Pancreas (tissue), 10 donors: ENCODE results near the gene ABCG1. TPM values are rescaled to one million over a fixed set of nuclear protein-coding genes. Genes with fewer than 3 reads are reported as not detected.
A peak's percentile ranks its signal among the peaks of the same experiment; 100 is the strongest.

ENCODE experiments used
- ATAC-seq, 4 donors: fragments of 200-7000 bp; cut with Tn5 transposase; one replicate each; pipeline versions ENCODE4 v1.8.0 to v1.9.1; 2020; ENCODE audit warnings: mild to moderate bottlenecking in 4 of 4, moderate library complexity in 4 of 4
- DNase-seq, 6 donors: peaks; one replicate each; pipeline ENCODE4 v3.0.0-alpha.2; 2020
- FAIRE-seq: peaks from 2 replicates; lab custom pipeline; 2012; peaks lifted over from hg19 to GRCh38; lab: Jason Lieb, UNC
- H3K27ac ChIP-seq, 4 donors: fragments of 200-600 bp; sonication (generic); 1 replicate in 3 of 4; 2 replicates in 1 of 4; pipeline versions ENCODE4 v1.5.0 to v1.8.0; 2020
- H3K27me3 ChIP-seq, 4 donors: fragments of 200-600 bp; one replicate each; pipeline ENCODE4 v1.8.0; 2021
- H3K36me3 ChIP-seq, 3 donors: fragments of 200-600 bp; sonication (generic) in 1 of 3; one replicate each; pipeline versions ENCODE4 v1.5.0 to v1.8.0; 2020 to 2021
- H3K4me1 ChIP-seq, 3 donors: fragments of 200-600 bp; one replicate each; pipeline ENCODE4 v1.8.0; 2021
- H3K4me3 ChIP-seq, 4 donors: fragments of 200-600 bp; sonication (generic) in 2 of 4; one replicate each; pipeline versions ENCODE4 v1.5.0 to v1.8.0; 2020 to 2021
- H3K9me3 ChIP-seq, 4 donors: fragments of 200-600 bp; one replicate each; pipeline ENCODE4 v1.8.0; 2021
- WGBS, 2 donors: extraction: QIAGEN DNeasy Blood & Tissue Kit; methylation state at CpG; one replicate each; pipeline ENCODE4 v1.1.7; 2013; 5-methylcytosine and 5-hydroxymethylcytosine counted together
- intact Hi-C, 3 donors: fragments of 100-400 bp; cut with DNase I; formaldehyde crosslinking; loops; one replicate each; pipeline versions ENCODE4 v1.11.1 to v1.14.2; 2022
- polyA plus RNA-seq, 2 donors: library from polyadenylated mRNA; stranded (reverse); fragments of 200-250 nt; gene quantifications; one replicate each; pipeline ENCODE4 v1.2.3, GENCODE V29; 2013
- total RNA-seq, 6 donors: library from RNA; stranded (reverse); fragmentation: NEBNext Ultra II Directional in 4 of 6; extraction: Animal tissue kit (Norgen Biotek cat#: 25700) in 4 of 6; gene quantifications; one replicate each; pipeline versions ENCODE4 v1.2.1 to v1.2.4, GENCODE V29; 2021 to 2023
- TF ChIP-seq, protein P1 (sequence below), 4 donors: fragments of 200-600 bp; sonication (generic) in 3 of 4; IDR thresholded peaks; one replicate each; pipeline versions ENCODE4 v1.5.0 to v1.8.0; 2021; ENCODE audit warnings: antibody characterized with exemption in 4 of 4
- donor health status: healthy with polysubstance abuse.
- donor health status: DM: no; HTN: no; CAD: no; lungs with moderate emphysema.
- donor health status: DM: no; HTN: no; CAD: no.
- donor health status: control.
- donor health status: control.
- donor health status: Bipolar disorder and iron deficiency.
- donor health status: DM: yes; HTN: yes; CAD: no.
- donor health status: DM: no; HTN: no; CAD: no.
- donor health status: DM: no; HTN: no; CAD: no.
- donor health status: DM: yes; HTN: yes; CAD: no.

Gene ABCG1
- total and polyA plus RNA-seq, 8 donors, result 1.6 to 10.3 (median 4.2) TPM

DNA sequence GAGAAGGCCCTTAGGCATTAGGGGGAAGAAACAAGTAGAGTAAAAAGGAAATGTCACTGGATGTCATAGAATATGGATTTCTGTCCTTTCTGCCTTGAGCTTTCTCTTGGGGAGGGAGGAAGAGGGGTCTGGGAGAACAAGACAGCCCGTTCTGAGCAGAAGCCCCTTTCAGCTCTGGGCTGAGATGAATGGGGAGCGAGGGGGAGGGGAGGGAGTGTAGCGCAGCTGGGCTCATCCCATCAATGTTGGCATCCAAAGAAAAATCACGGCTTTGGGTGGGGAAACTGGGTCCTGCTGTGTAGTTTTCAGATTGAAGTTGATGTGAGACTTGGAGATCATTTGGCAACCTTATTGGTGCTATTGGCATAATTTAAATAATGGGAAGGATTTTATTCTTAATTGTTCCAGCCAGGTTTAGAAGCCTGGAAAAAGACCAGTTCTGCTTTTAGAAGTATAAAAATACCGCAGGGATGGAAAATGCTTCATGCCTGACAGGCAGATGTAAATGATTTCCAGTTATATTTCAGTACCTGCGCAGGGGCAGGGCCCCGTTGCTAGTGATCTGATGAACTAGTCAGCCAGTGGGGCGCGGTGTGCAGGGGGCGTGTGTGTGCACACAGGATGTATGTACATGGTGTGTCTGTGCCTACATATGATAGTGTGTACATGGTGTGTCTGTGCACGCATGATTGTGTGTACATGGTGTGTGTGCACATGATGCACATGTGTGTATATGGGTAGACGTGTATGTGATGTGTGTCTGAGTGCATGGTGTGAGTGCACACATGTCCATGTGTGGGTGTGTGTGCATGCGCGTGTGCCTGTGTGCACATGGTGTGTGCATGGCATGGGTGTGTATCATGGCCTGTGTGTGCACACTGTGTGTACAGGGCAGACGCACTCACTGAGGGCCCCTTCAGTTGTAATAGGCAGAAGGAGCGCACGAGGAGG lies 36.0 kb downstream of the ABCG1 start:
- ATAC-seq (no peak), FAIRE-seq (no peak), DNase-seq (peak in 2 of 6 donors; percentile 5 to 32)
- Histone ChIP-seq H3K27ac (no peak overlapping the region), H3K9me3 (no peaks in the 10 kb centered on the region), H3K4me3 (no peak overlapping the region), H3K4me1 (no peaks in the 10 kb centered on the region), H3K27me3 (no peaks in the 10 kb centered on the region), H3K36me3 (no peaks in the 10 kb centered on the region)
- TF ChIP-seq, protein P1, sequence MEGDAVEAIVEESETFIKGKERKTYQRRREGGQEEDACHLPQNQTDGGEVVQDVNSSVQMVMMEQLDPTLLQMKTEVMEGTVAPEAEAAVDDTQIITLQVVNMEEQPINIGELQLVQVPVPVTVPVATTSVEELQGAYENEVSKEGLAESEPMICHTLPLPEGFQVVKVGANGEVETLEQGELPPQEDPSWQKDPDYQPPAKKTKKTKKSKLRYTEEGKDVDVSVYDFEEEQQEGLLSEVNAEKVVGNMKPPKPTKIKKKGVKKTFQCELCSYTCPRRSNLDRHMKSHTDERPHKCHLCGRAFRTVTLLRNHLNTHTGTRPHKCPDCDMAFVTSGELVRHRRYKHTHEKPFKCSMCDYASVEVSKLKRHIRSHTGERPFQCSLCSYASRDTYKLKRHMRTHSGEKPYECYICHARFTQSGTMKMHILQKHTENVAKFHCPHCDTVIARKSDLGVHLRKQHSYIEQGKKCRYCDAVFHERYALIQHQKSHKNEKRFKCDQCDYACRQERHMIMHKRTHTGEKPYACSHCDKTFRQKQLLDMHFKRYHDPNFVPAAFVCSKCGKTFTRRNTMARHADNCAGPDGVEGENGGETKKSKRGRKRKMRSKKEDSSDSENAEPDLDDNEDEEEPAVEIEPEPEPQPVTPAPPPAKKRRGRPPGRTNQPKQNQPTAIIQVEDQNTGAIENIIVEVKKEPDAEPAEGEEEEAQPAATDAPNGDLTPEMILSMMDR (IDR thresholded peaks at IDR 0.05), result no peak
- intact Hi-C loops, result loop anchor here in 2 of 3 donors (2.0 to 5.0 kb wide), 2 partner anchors 108 kb away; no protein-coding TSS in a partner anchor
- 87 to 92% methylated on average over 17 of the region's 17 CpGs for WGBS, 2 donors

DNA sequence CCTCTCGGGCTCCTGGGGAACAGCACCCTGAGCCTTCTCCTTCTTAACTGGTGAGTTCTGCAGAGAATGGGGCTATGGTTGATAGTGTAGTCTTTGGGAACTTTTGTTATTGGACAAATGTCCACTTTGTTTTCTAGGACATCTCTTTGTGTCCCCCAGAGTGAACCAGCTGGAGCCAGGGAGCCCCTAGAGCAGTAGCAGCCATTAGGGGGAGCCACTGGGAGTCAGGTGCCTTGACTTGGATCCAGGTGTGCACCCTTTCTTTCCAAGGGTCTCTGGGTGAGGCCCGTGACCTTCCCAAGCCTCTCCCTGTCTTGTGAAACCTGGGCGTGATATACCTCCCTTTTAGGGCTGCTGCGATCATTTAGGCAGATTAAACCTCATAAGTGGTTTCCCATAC lies 36.9 kb downstream of the ABCG1 start:
- intact Hi-C loops, result loop anchor here in 2 of 3 donors (2.0 to 5.0 kb wide), 2 partner anchors 109 kb away; no protein-coding TSS in a partner anchor
- no peak overlapping the region for H3K27ac ChIP-seq
- no peaks in the 10 kb centered on the region for H3K9me3 ChIP-seq
- no peaks in the 10 kb centered on the region for H3K27me3 ChIP-seq
- H3K4me1 ChIP-seq, result no peaks in the 10 kb centered on the region
- DNase-seq (peak in 1 of 6 donors; percentile 6), FAIRE-seq (no peak), ATAC-seq (no peak)
- TF ChIP-seq, protein P1 (IDR thresholded peaks at IDR 0.05), result no peak
- no peak overlapping the region for H3K4me3 ChIP-seq
- H3K36me3 ChIP-seq, result no peaks in the 10 kb centered on the region
- 93 to 95% methylated on average over 4 of the region's 4 CpGs for WGBS, 2 donors

DNA sequence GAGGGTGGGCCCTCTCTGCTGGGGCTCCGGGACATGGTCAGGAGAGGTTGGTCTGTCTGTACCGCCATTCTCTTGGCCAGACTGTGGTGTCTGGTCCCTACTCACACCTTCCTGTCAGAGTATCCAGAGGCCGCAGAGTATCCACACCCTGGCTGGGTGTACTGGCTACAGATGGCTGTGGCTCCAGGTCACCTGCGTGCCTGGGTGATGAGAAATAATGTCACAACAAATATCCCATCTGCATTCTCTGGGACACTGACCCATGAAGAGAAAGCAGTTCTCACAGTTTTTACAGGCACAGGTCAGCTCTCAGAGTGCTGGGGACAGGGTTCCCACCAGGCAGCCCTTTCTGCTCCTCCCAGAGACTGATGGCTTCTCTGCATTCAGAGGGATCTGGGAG lies 37.4 kb downstream of the ABCG1 start:
- Histone ChIP-seq H3K27me3 (no peaks in the 10 kb centered on the region), H3K4me1 (no peaks in the 10 kb centered on the region), H3K9me3 (no peaks in the 10 kb centered on the region), H3K27ac (no peak overlapping the region), H3K4me3 (no peak overlapping the region), H3K36me3 (no peaks in the 10 kb centered on the region)
- TF ChIP-seq, protein P1 (IDR thresholded peaks at IDR 0.05), result no peak
- FAIRE-seq (no peak), ATAC-seq (no peak), DNase-seq (peak in 1 of 6 donors; percentile 8)
- intact Hi-C loops, result loop anchor here in 1 of 3 donors (5.0 kb wide), 1 partner anchor 109 kb away; no protein-coding TSS in a partner anchor
- 93 to 94% methylated on average over 4 of the region's 4 CpGs for WGBS, 2 donors

DNA sequence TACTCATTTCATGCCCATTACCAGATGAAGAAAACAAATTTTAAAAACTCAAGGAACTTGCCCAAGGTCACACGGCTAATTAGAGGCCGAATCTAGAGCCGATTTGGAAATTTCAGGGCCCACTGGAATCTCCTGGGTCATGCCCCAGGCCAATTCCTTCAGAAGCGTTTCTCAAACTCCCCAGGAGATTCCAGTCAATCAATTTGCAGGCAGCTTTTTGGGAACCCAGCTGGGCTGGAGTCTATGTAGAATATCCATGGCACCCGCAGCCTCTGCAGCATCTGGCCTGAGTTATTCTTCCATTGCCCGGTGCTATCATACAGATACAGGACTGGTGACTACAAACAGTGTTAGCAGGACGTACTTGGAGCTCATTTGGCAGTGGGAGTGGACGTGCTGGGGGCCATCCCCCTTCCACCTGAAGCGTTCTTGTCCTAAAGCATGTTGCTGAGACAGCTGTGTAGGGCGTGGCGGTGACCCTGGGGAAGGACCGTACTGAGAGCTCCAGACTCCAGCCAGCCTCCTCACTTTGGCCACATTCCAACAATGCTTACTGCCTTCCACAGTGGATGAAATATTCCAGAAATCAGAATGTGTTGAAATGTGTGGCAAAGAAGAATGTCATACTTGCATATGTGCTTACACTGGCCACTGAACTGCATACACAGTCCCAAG lies 38.3 kb downstream of the ABCG1 start:
- TF ChIP-seq, protein P1 (IDR thresholded peaks at IDR 0.05), result no peak
- WGBS, 2 donors, result 69 to 75% methylated on average over 12 of the region's 12 CpGs
- Histone ChIP-seq H3K27me3 (no peaks in the 10 kb centered on the region), H3K4me1 (no peaks in the 10 kb centered on the region), H3K9me3 (no peaks in the 10 kb centered on the region), H3K4me3 (no peak overlapping the region), H3K27ac (no peak overlapping the region), H3K36me3 (no peaks in the 10 kb centered on the region)
- intact Hi-C loops, result loop anchor here in 1 of 3 donors (5.0 kb wide), 1 partner anchor 110 kb away; no protein-coding TSS in a partner anchor
- ATAC-seq (no peak), FAIRE-seq (no peak), DNase-seq (peak in 2 of 6 donors; percentile 14 to 36)
